ENCODE measurements around the gene TREML1.
"Not testable (repeated sequence)": the region's sequence is repeated elsewhere in the genome, so short reads cannot be mapped to it uniquely, and the experiment has no call there.

TREML1 gene

GRCh38 chr6:41150671-41151070, 3.5 kb downstream of the TREML1 start:
- DNase-seq (ENCODE audit: low read depth in 2 of 2) = no peak

- DNase-seq (ENCODE audit: low read depth in 2 of 2) = no peak
Measured at GRCh38 chr6:41147917-41148316, 6.2 kb downstream of the TREML1 start.

- DNase-seq (ENCODE audit: low read depth in 2 of 2) = no peak
Measured at GRCh38 chr6:41136911-41137310, 17.2 kb downstream of the TREML1 start.

- DNase-seq (ENCODE audit: low read depth in 2 of 2) = no peak
Measured at GRCh38 chr6:41135062-41135832, 18.9 kb downstream of the TREML1 start.

- DNase-seq (ENCODE audit: low read depth in 2 of 2) = no peak
Measured at GRCh38 chr6:41132254-41132653, 21.9 kb downstream of the TREML1 start.

- no peak for DNase-seq (ENCODE audit: low read depth in 2 of 2)
Measured at GRCh38 chr6:41125282-41125681, 28.9 kb downstream of the TREML1 start.

GRCh38 chr6:41122918-41123317, 31.2 kb downstream of the TREML1 start:
- DNase-seq (ENCODE audit: low read depth in 2 of 2) = no peak

- DNase-seq (ENCODE audit: low read depth in 2 of 2) = no peak
Measured at GRCh38 chr6:41122373-41122772, 31.8 kb downstream of the TREML1 start.

GRCh38 chr6:41120058-41120457, 34.1 kb downstream of the TREML1 start:
- DNase-seq (ENCODE audit: low read depth in 2 of 2) = no peak

- no peak for DNase-seq (ENCODE audit: low read depth in 2 of 2)
Measured at GRCh38 chr6:41119508-41119907, 34.6 kb downstream of the TREML1 start.

GRCh38 chr6:41115027-41115426, 39.1 kb downstream of the TREML1 start:
- not testable (repeated sequence) for DNase-seq (ENCODE audit: low read depth in 2 of 2)

- no peak for DNase-seq (ENCODE audit: low read depth in 2 of 2)
Measured at GRCh38 chr6:41111017-41111416, 43.1 kb downstream of the TREML1 start.

- DNase-seq (ENCODE audit: low read depth in 2 of 2) = no peak
Measured at GRCh38 chr6:41103847-41104246, 50.3 kb downstream of the TREML1 start.

GRCh38 chr6:41100871-41101287, 53.3 kb downstream of the TREML1 start:
- no peak for DNase-seq (ENCODE audit: low read depth in 2 of 2)

All from stimulated activated CD4-positive, alpha-beta T cell treated with anti-CD3 and anti-CD28 coated beads, Interleukin-1b, Interleukin-23, amount 100 ng/mL, for 1 hour (primary cell).